ENCODE measurements around the gene ECI1. TPM values are rescaled to one million over a fixed set of nuclear protein-coding genes. Genes with fewer than 3 reads are reported as not detected.

The ECI1 gene
- total and polyA plus RNA-seq, 2 of the 13 experiments (the other 11 are each of a cell fraction or from before 2014, with no cell fraction given), result 82.0 to 102 TPM

- TF ChIP-seq, protein P1, sequence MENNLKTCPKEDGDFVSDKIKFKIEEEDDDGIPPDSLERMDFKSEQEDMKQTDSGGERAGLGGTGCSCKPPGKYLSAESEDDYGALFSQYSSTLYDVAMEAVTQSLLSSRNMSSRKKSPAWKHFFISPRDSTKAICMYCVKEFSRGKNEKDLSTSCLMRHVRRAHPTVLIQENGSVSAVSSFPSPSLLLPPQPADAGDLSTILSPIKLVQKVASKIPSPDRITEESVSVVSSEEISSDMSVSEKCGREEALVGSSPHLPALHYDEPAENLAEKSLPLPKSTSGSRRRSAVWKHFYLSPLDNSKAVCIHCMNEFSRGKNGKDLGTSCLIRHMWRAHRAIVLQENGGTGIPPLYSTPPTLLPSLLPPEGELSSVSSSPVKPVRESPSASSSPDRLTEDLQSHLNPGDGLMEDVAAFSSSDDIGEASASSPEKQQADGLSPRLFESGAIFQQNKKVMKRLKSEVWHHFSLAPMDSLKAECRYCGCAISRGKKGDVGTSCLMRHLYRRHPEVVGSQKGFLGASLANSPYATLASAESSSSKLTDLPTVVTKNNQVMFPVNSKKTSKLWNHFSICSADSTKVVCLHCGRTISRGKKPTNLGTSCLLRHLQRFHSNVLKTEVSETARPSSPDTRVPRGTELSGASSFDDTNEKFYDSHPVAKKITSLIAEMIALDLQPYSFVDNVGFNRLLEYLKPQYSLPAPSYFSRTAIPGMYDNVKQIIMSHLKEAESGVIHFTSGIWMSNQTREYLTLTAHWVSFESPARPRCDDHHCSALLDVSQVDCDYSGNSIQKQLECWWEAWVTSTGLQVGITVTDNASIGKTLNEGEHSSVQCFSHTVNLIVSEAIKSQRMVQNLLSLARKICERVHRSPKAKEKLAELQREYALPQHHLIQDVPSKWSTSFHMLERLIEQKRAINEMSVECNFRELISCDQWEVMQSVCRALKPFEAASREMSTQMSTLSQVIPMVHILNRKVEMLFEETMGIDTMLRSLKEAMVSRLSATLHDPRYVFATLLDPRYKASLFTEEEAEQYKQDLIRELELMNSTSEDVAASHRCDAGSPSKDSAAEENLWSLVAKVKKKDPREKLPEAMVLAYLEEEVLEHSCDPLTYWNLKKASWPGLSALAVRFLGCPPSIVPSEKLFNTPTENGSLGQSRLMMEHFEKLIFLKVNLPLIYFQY (CRISPR knock-in tag; IDR thresholded peaks at IDR 0.05; ENCODE audit: borderline replicate concordance), result no peak
- TF ChIP-seq, protein P2, sequence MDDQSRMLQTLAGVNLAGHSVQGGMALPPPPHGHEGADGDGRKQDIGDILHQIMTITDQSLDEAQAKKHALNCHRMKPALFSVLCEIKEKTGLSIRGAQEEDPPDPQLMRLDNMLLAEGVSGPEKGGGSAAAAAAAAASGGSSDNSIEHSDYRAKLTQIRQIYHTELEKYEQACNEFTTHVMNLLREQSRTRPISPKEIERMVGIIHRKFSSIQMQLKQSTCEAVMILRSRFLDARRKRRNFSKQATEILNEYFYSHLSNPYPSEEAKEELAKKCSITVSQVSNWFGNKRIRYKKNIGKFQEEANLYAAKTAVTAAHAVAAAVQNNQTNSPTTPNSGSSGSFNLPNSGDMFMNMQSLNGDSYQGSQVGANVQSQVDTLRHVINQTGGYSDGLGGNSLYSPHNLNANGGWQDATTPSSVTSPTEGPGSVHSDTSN (CRISPR knock-in tag; IDR thresholded peaks at IDR 0.05; ENCODE audit: borderline replicate concordance), result no peak
- TF ChIP-seq, protein P3, sequence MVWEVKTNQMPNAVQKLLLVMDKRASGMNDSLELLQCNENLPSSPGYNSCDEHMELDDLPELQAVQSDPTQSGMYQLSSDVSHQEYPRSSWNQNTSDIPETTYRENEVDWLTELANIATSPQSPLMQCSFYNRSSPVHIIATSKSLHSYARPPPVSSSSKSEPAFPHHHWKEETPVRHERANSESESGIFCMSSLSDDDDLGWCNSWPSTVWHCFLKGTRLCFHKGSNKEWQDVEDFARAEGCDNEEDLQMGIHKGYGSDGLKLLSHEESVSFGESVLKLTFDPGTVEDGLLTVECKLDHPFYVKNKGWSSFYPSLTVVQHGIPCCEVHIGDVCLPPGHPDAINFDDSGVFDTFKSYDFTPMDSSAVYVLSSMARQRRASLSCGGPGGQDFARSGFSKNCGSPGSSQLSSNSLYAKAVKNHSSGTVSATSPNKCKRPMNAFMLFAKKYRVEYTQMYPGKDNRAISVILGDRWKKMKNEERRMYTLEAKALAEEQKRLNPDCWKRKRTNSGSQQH (CRISPR knock-in tag; IDR thresholded peaks at IDR 0.05; ENCODE audit: low read depth), result no peak
- TF ChIP-seq KDM2A (CRISPR knock-in tag; IDR thresholded peaks at IDR 0.05; ENCODE audit: borderline replicate concordance, low read depth), result peak; percentile 37; the same call in 1 of the 2 replicates
- peak; percentile 67; the same call in 1 of the 2 replicates for TF ChIP-seq MIER3 (CRISPR knock-in tag; IDR thresholded peaks at IDR 0.05; ENCODE audit: borderline replicate concordance)
- TF ChIP-seq RBM22 (optimal IDR thresholded peaks at IDR 0.05; ENCODE audit: low read length), result peak; percentile 90
- peak; percentile 36 for TF ChIP-seq MED1 (CRISPR knock-in tag; IDR thresholded peaks at IDR 0.05)
- no peak for TF ChIP-seq ZKSCAN8 (CRISPR knock-in tag; IDR thresholded peaks at IDR 0.05; ENCODE audit: borderline replicate concordance)
- TF ChIP-seq ZNF274 (CRISPR knock-in tag; IDR thresholded peaks at IDR 0.05), result no peak
- TF ChIP-seq CREB3 (CRISPR knock-in tag; IDR thresholded peaks at IDR 0.05), result no peak
- TF ChIP-seq ZFP62 (CRISPR knock-in tag; IDR thresholded peaks at IDR 0.05), result no peak
- TF ChIP-seq MEF2D (CRISPR knock-in tag; IDR thresholded peaks at IDR 0.05), result no peak
- no peak for TF ChIP-seq TRIM22 (IDR thresholded peaks at IDR 0.05)
- no peak for TF ChIP-seq MLLT10 (CRISPR knock-in tag; IDR thresholded peaks at IDR 0.05)
- TF ChIP-seq ZNF20 (CRISPR knock-in tag; IDR thresholded peaks at IDR 0.05), result no peak
- TF ChIP-seq ZNF431 (CRISPR knock-in tag; IDR thresholded peaks at IDR 0.05; ENCODE audit: borderline replicate concordance, low read depth), result no peak
- TF ChIP-seq ZNF33B (CRISPR knock-in tag; IDR thresholded peaks at IDR 0.05), result no peak
- TF ChIP-seq JARID2 (CRISPR knock-in tag; IDR thresholded peaks at IDR 0.05; ENCODE audit: insufficient replicate concordance), result no peak
These were observed 25.1 kb downstream of the ECI1 start (continued) for GRCh38 chr16:2226245-2226793.

Data from HepG2 (cell line).